ENCODE measurements around the gene ENAH.

The ENAH gene

DNA sequence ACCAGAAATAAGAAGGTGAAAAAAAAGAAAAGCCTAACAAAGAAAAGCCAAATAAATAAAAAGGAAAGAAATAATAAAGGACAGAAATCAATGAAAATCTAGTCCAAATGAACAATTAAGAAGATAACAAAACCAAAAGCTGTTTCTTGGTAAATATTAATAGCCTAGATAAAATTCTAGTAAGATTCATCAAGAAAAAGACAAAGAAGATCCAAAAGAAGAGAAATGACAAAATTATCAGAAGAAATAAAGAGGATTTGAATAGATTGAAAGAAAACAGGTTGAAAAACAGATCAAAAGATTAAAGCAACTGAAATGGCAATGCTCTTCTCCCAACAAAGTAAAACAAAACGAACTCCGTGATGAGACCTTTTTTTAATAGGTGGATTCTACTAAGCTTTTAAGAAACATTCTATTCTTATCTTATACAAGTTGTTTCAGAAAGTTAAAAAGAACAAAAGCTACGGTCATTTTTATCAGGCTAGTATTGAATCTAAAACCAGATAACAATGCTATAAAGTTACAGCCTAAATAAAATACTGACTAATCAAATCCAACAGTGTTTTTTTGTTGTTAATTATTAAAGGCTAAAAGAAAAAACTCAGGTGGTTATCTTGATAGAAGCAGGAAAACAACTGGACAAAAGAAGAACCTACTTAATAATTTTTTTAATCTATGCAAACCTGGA, 50.9 kb downstream of the ENAH start:
- DNase-seq = no peak

DNA sequence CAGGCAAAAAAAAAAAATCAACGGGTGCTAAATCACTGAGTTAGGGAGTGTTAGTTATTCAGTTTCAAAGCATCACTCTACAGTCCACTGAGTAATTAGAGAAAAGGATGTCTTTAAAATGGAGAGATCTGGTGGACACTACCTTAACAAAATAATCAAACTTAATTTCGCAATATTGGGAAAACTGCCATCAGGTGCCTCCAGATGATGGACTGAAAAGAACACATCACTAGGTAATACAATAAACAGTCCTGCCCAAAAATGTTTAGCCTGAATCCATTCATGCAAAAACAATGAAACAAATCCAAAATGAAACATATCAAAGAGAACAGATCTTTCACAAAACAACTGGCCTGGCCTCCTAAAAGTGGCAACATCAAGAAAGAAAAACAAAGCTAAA, 54.1 kb downstream of the ENAH start:
- no peak for DNase-seq

DNA sequence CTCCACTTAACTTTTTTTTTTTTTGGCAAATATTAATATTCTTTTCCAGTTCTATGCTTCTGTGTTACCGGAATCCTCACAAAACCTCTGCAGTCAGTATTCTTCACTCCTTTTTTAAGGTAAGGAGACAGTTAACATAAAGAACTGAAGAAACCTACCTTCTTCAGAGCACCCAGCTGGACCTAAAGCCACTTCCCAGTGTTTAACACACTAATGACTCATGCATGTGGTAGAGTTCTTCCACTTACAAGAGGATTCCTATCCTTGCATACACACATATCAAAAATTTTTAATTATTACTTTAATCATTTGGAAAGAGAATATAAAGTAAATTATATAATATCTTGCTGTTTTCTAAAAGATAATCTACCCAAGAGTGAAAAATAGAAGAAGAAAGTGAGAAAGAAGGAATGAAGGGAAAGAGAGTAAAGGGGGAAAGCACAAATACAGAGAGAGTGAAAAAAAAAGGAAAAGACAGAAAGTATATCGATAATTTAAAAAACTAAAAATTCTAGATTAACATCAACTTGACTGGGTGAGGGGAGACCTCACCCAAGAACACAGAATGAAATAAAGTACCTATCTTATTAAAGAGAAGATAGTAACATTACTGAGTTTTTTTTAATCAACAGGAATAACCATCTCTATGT, 54.9 kb downstream of the ENAH start:
- DNase-seq = no peak

DNA sequence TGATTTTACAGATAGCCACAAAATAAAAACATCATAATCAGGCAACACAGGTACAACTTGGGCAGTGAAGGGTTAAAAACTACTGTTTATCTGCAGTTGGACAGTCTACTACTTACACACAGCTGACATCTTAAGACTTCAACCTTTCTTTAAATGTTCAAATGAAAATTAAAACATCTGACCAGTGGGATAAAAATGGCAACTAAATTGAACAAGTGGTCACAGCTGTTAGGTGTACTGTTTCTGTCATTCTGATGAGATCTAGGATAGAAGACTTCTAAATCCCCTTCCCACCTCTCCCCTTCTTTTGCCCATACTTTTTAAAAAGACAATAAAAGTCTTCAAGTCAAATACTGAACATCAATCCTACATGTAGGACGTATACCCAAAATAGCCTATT, 56.2 kb downstream of the ENAH start:
- DNase-seq = no peak

DNA sequence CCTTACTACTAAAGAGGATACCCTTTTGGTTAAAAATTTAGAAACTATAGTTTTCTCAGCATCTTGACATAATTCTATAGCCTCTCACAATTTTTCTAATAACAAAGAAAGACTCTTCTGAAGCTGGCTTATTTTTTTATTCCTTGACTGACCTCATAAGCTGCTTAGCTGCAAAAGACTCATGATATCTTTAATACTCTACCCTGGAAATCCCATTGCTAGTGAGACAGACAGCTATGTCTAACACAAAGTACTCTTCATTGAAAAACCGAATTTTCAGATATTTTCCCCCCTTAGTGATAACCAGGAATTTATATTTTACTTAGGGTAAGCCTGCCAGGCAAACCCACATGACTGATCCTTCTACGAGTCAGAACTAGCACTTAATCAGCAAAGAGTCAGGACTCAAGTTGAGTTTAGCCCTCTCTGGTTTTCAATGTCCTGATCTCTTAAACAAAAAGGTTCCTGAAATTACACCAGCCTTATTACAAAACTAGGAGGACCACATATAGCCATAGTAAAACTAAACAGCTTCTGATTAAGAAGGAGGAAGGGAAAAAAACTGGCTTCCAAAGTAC, 56.9 kb downstream of the ENAH start:
- no peak for DNase-seq

DNA sequence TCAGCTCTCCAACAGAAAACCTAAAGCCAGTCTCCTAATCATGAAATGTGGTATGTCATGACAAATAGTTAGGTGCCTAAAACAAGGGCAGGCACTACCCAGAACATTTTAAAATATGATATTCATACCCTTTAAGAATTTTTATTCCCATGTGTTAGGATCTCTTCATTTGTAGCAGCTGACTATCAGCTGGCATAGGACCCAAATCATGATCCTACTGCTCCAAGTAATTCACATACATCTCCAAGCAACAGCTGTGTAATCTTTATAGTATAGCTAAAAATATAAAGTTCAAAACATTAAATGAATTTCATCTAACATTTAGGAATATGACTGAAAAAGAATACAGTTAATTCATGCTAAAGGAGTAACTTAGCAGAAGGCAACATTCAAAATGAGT, 57.5 kb downstream of the ENAH start:
- DNase-seq = no peak

DNA sequence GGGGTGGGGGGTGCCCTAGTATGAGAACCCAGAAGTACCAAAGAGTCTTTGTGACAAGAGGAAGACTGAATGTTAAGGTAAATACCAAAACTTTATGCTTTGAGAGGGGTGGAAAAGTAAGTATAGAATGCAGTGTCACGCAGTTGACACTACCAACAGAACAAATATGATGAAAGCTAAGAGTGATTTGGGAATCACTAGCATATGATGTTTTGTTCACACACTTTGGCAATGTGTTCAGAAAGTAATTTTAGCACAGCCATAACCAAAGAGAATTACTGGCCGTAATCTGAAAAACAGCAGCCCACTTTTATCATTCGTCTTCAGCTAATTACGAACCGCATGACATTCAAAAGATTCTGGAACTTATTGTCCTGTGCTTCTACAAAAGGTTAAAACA, 59.5 kb downstream of the ENAH start:
- no peak for DNase-seq

DNA sequence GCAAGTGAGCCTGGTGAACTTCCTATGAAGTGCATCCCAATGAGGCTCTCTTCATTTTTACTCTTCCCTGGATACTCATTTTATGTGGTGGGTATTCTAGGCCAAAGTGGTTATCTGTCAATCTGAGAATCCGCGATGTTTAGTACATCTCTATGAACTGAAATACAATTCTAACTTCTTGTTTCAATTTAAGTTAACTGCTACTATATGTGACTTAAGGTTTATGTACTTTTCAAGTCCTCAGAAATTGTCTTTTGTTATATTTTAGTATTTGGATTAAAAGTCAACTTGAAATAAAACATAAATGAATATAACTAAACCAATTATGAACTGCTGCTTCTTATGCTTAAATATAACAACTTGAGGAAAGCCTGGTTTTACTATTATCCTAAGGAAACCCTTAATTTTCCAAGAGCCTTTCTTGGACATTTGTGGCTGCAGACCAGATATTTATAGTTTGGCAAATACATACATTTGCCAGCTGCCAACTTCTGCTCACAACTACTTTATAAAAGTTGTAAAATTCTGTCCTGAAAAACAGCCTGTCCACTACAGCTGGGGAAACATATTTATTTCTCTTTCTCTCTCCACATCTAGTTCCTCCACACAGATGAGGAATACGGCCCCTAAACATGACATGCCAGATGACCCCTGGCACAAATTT, 60.4 kb downstream of the ENAH start:
- no peak for DNase-seq

DNA sequence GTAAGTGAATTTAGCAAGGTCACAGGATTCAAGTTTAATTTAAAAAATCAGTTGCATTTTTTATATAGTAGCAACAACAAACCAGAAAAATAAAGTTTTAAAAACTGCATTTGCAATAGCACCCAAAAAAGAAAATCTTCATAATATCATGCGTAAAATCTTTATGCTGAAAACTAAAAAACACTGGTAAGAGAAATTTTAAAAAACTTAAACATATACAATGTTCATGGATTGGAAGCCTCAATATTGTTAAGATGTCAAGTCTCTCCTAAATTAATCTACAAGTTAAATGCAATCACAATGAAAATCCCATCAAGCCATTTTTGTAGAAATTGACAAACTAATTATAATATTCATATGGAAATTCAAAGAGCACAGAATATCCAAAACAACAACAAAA, 65.6 kb downstream of the ENAH start:
- DNase-seq = no peak

DNA sequence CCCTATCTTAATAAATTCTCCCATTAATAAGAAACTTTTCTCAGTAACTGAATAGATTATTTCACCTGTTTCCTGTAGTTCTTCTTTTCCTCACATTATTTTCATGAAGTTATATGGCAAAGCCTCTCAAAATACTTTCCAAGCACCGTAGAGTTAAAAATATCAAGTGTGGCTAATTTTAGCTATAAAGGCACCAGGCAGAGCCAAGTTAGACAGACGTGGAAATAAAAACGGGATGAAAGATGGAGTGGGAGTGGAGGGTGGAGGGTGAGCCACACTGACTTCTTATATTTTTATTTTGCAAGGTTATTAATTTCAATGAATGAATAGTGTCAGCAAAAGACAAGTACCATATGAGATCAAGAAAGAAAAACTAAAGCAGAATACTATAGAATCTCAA, 71.7 kb downstream of the ENAH start:
- no peak for DNase-seq

DNA sequence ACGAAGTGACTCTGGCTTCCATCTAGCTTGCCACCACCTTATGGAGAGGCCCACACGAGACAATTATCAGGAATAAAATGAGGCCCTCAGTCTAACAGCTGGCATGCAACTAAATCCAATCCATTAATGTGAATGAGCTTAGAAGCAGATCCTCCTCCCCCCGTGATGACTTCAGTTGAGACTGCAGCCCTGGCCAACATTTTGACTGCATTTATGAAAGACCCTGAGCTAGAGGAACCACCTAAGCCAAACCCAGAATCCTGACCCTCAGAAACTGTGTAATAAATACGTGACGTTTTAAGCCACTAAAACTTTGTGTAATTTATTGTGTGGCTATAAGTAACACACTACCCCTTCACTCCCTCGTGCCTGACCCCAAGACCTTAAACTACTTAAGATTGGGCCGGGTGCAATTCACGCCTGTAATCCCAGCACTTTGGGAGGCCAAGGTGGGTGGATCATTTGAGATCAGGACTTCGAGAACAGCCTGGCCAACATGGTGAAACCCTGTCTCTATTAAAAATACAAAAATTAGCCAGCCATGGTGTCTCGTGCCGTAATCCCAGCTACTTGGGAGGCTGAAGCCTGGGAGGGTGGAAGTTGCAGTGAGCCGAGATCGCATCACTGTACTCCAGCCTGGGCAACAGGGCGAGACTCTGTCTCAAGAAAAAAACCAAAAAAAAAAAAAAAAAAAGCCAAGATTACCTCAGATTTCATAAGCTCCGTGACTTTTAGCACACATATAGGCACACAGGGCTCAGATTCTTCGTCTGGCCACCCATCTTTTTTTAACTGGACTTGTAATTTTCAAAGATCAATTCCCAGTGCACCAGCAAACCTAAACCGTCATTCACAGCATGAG, 72.5 kb downstream of the ENAH start:
- no peak for DNase-seq

DNA sequence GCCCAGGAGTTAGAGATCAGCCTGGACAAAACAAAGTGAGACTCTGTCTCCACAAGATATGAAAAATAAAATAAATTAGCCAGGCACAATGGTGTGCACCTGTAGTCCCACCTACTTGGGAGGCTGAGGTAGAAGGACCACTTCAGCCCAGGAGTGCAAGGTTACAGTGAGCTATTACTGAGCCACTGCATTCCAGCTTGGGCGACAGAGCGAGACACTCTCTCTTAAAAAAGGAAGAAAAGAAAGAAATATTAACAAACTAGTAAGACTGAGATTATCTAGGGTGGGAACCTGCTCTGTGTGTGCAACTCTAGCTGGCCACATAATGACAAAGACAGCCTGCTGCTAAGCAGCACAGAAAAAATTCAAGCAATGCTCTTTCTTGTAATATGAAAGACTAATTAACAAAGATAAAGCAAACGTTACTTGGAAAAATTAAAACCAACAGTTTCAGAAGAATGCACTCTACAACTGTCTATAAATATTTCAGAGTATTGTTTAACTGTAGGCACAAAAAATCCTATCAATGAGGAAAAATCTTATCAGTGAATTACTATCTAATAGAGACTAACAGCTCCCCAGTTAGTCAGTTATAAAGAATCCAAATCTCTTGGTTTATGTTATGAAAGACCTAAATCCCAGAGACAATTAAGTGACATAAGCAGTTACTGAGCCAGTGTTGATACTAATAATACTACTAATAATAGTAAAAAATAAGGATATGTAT, 74.5 kb downstream of the ENAH start:
- no peak for DNase-seq

DNA sequence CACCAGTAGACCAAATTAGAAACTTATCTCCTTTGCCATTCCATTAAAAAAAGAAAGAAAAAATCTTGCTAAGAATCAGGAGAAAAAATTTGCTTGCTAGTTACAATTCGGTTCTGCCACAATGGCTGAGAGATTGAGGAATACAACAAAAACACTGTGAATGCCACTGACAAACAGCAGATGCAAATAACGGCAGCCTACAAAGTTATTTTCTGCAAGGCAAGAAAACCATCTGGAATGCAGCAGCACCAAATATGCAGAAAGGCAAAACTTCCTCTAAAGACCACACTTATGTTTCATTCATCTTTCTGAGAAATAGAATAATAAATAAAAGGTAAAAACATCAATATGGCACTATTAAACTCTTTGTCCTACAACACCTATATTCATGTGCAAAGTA, 75.7 kb downstream of the ENAH start:
- DNase-seq = no peak

DNA sequence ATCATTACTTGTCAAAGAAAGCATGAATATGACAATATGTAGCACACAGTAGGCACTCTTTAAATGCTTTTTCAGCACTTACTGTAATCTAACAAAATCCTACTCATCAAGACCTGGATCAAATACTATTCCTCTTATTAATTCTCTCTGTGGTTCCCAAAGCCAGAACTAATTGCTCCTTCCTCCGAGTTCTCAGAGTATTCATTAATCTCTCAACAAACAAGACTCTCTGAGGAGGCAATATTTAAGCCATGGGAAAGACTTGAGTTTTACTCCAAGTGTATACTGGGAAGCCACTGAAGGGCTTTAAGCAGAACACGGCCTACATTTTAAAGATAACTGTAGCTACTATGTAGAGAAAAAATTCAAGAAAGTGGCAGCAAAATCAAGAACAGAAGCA, 79.7 kb downstream of the ENAH start:
- no peak for DNase-seq

DNA sequence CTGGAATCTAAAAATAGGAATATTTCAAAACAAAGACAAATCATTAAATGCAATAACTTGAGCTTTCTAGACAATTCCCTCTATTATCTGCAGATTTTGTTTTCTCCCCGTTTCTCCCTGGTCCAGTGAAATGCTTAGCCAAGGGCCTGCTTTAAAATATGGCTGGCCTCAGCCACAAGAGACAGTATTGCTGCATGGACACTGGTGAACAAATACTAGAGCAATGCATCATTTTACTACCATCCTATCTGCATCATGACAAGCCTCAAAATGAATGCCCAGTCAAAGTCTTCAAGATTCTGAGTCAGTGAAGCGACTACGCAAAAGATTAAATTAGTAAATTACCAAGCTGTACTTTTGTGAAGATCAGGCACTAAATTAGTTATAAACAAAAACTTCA, 80.5 kb downstream of the ENAH start:
- DNase-seq = no peak

DNA sequence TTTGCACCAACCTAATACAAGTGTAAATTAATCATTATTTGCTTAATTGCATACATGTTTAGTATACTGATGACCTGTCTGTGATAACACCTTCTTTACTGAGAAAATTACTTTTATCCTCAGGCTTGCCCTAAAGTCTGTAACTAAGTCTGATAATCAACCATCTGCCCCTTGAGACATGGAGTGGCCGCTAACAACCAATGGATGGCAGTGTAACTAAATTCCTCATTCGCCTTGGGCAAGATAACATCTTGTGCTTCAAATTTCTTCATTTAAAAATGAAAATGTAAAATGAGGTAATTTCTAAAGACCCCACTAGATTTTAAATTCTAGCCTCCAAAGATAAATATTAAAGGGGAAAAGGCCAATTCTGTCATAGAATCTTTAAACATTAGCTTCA, 85.1 kb downstream of the ENAH start:
- DNase-seq = no peak

DNA sequence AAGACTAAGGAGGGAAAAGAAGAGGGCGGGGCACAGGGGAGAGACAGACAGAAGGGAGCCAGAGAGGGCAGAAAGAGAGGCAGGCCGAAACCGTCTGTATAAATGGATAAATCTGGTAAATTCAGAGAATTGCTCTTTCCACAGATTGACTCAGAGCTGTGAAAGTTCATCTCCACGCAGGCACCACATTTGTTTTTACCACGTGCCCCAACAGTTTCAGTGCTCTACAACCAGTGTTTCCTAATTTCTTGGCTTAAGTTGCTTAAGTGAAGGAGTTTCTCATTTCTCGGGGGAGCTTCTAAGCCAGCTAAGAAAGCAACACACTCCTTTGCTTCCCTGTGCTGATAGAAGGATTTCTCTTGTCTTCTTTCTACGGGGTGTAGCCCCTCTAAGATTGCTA, 87.1 kb downstream of the ENAH start:
- DNase-seq = no peak

DNA sequence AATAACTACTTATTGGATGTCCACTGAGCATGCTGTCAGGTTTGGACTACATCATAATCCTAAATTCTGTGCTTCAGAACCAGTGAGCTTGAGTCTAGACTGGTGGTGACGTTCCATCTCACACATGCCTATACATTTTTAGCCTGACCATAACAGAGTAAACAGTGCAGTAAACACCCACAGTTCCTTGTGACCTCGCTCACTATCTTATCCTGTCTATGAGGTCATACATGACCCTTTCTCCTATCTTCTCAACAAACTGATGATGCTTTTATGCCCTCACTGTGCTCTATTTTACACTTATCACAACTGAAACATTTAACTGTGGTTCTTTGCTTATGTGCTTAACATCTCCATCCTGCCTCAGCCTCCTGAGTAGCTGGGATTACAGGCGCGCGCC, 91.2 kb downstream of the ENAH start:
- DNase-seq = no peak

DNA sequence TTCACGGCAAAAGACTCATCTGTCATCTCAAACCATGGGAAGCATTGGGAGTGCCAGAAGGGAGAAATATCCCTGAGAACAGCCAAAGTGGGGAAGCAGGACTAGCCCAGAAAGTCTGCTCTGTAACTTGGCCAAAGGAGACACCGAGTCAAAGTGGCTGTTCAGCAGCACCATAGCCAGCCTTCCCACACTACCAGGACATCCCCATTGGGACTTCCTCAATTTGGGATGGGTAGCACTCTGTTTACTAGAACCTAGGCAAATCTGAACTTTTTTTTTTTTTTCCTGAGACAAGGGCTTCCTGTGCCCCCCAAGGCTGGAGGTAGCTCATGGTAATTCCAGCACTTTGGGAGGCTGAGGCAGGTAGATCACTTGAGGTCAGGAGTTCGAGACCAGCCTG, 93.0 kb downstream of the ENAH start:
- no peak for DNase-seq

DNA sequence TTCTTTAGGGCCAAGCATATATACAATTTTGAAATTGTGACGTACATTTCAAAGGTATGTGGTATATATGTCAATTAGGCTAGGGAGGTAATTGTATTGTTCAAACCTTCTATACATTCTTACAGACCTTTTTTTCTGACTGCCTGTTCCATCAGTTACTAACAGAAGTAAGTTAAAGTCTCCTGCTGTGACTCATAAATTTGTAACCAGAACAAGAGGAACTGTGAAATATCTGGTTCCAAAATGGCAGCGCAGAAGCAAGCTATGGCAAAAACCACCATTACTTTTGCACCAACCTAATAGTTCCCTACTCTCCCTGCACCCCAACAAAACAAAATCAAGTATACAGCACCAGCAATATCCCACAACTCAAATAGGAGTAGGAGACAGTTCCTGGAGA, 93.6 kb downstream of the ENAH start:
- no peak for DNase-seq

DNA sequence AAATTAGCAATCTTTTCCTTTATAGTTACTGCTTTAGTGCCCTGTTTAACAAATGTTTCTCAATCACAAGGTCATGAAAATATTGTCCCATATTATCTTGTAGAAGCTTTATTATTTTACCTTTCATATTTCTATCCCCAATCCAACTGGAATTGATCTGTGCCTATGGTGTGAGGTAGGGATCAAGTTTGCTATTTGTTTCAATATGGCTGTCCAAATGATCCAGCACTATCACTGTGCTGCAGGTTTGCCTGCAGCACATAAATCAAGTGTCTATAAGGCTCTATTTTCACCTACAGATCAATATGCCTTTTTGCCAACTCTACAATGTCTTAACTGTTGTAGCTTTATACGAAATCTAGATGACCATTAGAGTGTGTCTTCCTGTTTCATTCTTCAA, 96.2 kb downstream of the ENAH start:
- DNase-seq = no peak

DNA sequence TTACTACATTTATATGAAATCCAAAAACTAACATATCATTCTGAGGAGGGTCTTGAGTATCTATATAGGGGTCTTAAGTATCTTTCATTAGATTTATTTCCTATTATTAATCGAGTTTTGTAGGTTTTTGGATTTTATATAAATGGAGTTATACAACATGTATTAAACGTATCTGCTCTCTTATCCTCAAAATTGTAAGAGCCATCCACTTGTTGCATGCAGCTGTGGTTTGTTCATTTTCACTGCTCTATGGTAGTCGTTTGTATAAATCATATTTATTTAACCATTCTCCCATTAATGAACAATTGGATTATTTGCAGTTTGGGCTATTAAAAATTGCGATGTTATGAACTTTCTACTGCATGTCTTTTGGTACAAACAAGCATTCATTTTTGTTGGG, 97.1 kb downstream of the ENAH start:
- DNase-seq = no peak

Data from stimulated activated naive CD4-positive, alpha-beta T cell treated with Interleukin-2 at 50 U/mL for 16 hours (primary cell).